ENCODE results near the gene DCAF12L1. TPM values are rescaled to one million over a fixed set of nuclear protein-coding genes. Genes with fewer than 3 reads are reported as not detected.

Gene DCAF12L1
- total and polyA plus RNA-seq, 2 experiments from 2014 or later: 3.8 to 6.8 TPM

- TF ChIP-seq ETS1 (IDR thresholded peaks at IDR 0.05): no peak
- no peak for TF ChIP-seq NANOG (IDR thresholded peaks at IDR 0.05; ENCODE audit: borderline replicate concordance)
- TF ChIP-seq REST (IDR thresholded peaks at IDR 0.05; ENCODE audit: unreplicated experiment): no peak
These were observed 1.3 kb downstream of the DCAF12L1 start (continued) for GRCh38 chrX:126551306-126551705.

GRCh38 chrX:126550816-126551215, 1.8 kb downstream of the DCAF12L1 start:
- peak overlapping the region; percentile 41; the same call in 1 of the 3 replicates for H3K4me3 Mint-ChIP-seq
- no peak for TF ChIP-seq CREB1 (CRISPR knock-in tag; IDR thresholded peaks at IDR 0.05; ENCODE audit: low read depth)
- peaks cover 12% of the 10 kb centered on the region for H3K27me3 Mint-ChIP-seq (ENCODE audit: insufficient read depth, low read depth, poor library complexity)

GRCh38 chrX:126509923-126510322, 42.7 kb downstream of the DCAF12L1 start:
- Mint-ChIP-seq H3K27me3 (ENCODE audit: insufficient read depth, low read depth, poor library complexity) (peaks cover 2% of the 10 kb centered on the region), H3K27ac (no peak overlapping the region), H3K4me1 (no peaks in the 10 kb centered on the region), H3K36me3 (ENCODE audit: low read depth) (peaks cover 4% of the 10 kb centered on the region; the same call in 1 of the 3 replicates), H3K4me3 (no peak overlapping the region), H3K9me3 (peaks cover 5% of the 10 kb centered on the region; the same call in 1 of the 3 replicates)
- Histone ChIP-seq H3K27me3 (ENCODE audit: insufficient read depth) (no peaks in the 10 kb centered on the region), H3K27ac (ENCODE audit: low read depth) (no peak overlapping the region), H3K79me2 (replicated peaks; ENCODE audit: insufficient read depth) (no peaks in the 10 kb centered on the region), H4K20me1 (replicated peaks; ENCODE audit: insufficient read depth) (no peaks in the 10 kb centered on the region), H3K36me3 (ENCODE audit: insufficient read depth) (no peaks in the 10 kb centered on the region), H2AFZ (no peak overlapping the region), H3K4me1 (ENCODE audit: insufficient read depth) (no peaks in the 10 kb centered on the region), H3K4me3 (no peak overlapping the region), H3K9me2 (ENCODE audit: insufficient read depth) (no peaks in the 10 kb centered on the region), H3F3A (replicated peaks; ENCODE audit: low read depth) (no peaks in the 10 kb centered on the region), H3K4me2 (no peak overlapping the region)
- peak; percentile 10 for DNase-seq (ENCODE audit: low spot score)
- no peak for ATAC-seq
- no peak for TF ChIP-seq ZNF331 (CRISPR knock-in tag; IDR thresholded peaks at IDR 0.05; ENCODE audit: low read depth)
- no peak for TF ChIP-seq ZNF114 (CRISPR knock-in tag; IDR thresholded peaks at IDR 0.05)
- no peak; a peak in 1 of 4 replicates for TF ChIP-seq CTCF (conservative IDR thresholded peaks at IDR 0.05; ENCODE audit: low read depth in 2 of 2)
- TF ChIP-seq NANOG (IDR thresholded peaks at IDR 0.05; ENCODE audit: borderline replicate concordance): no peak
- TF ChIP-seq JUNB (IDR thresholded peaks at IDR 0.05; ENCODE audit: unreplicated experiment): no peak
- no peak for TF ChIP-seq EZH2phosphoT487 (IDR thresholded peaks at IDR 0.05; ENCODE audit: unreplicated experiment)
- TF ChIP-seq STAT1 (IDR thresholded peaks at IDR 0.05; ENCODE audit: unreplicated experiment): no peak
- TF ChIP-seq POLR2AphosphoS5 (IDR thresholded peaks at IDR 0.05; ENCODE audit: low read depth): no peak
- TF ChIP-seq CREB1 (CRISPR knock-in tag; IDR thresholded peaks at IDR 0.05; ENCODE audit: low read depth): no peak
- TF ChIP-seq ETS1 (IDR thresholded peaks at IDR 0.05): no peak
- no peak for TF ChIP-seq REST (IDR thresholded peaks at IDR 0.05; ENCODE audit: unreplicated experiment)

More at GRCh38 chrX:126550816-126551215, 1.8 kb downstream of the DCAF12L1 start:
- DNase-seq (ENCODE audit: low spot score) (no peak), ATAC-seq (no peak)
- Histone ChIP-seq H3K27ac (ENCODE audit: low read depth) (no peak overlapping the region), H3F3A (replicated peaks; ENCODE audit: low read depth) (no peaks in the 10 kb centered on the region), H3K4me3 (no peak overlapping the region), H3K9me2 (ENCODE audit: insufficient read depth) (no peaks in the 10 kb centered on the region), H4K20me1 (replicated peaks; ENCODE audit: insufficient read depth) (no peaks in the 10 kb centered on the region), H3K36me3 (ENCODE audit: insufficient read depth) (no peaks in the 10 kb centered on the region), H3K4me1 (ENCODE audit: insufficient read depth) (peaks cover 7% of the 10 kb centered on the region; the same call in 1 of the 2 replicates), H2AFZ (no peak overlapping the region), H3K79me2 (replicated peaks; ENCODE audit: insufficient read depth) (no peaks in the 10 kb centered on the region), H3K27me3 (ENCODE audit: insufficient read depth) (peaks cover 29% of the 10 kb centered on the region), H3K4me2 (no peak overlapping the region)
- Mint-ChIP-seq H3K9me3 (peaks cover 3% of the 10 kb centered on the region; the same call in 2 of the 3 replicates), H3K27ac (no peak overlapping the region), H3K36me3 (ENCODE audit: low read depth) (0 out of 3 replicates have a peak, but pooled peaks cover 2% of the 10 kb centered on the region), H3K4me1 (peaks cover 8% of the 10 kb centered on the region; the same call in 2 of the 3 replicates)

Data from GM23338 (cell line).